GM23248 (cell line): ENCODE data around the gene MTRF1. TPM values are rescaled to one million over a fixed set of nuclear protein-coding genes. Genes with fewer than 3 reads are reported as not detected.

Experiments used
- DNase-seq: peaks from one replicate; pipeline ENCODE4 v3.0.0-alpha.2; 2015
- H2AFZ ChIP-seq: fragments of 200-600 bp; sonication (generic); 2 replicates; pipeline ENCODE4 v1.6.1; 2016; ENCODE audit warnings: antibody characterized with exemption
- H3F3A ChIP-seq: fragments of 200-600 bp; sonication (generic); 2 replicates; pipeline ENCODE4 v1.6.1; 2016; ENCODE audit warnings: mild to moderate bottlenecking, antibody characterized with exemption, mixed run types; ENCODE audit not compliant: insufficient read depth
- H3K27ac ChIP-seq: fragments of 200-600 bp; sonication (generic); 2 replicates; pipeline ENCODE4 v1.5.1; 2016; ENCODE audit warnings: mild to moderate bottlenecking
- H3K27me3 ChIP-seq: fragments of 200-600 bp; sonication (generic); replicated peaks from 2 replicates; pipeline ENCODE4 v1.6.1; 2016; ENCODE audit warnings: mild to moderate bottlenecking; ENCODE audit not compliant: insufficient read depth
- H3K36me3 ChIP-seq: fragments of 200-600 bp; sonication (generic); 2 replicates; pipeline ENCODE4 v1.6.1; 2016; ENCODE audit warnings: low read depth, mild to moderate bottlenecking
- H3K4me1 ChIP-seq: fragments of 200-600 bp; sonication (generic); 2 replicates; pipeline ENCODE4 v1.6.1; 2016; ENCODE audit warnings: mild to moderate bottlenecking; ENCODE audit not compliant: insufficient read depth
- H3K4me2 ChIP-seq: fragments of 200-600 bp; sonication (generic); one replicate; pipeline ENCODE4 v1.6.1; 2016; ENCODE audit warnings: mild to moderate bottlenecking; ENCODE audit not compliant: unreplicated experiment
- H3K4me3 ChIP-seq: fragments of 200-600 bp; sonication (generic); 2 replicates; pipeline ENCODE4 v1.5.1; 2016; ENCODE audit warnings: mild to moderate bottlenecking
- H3K79me2 ChIP-seq: fragments of 200-600 bp; sonication (generic); 2 replicates; pipeline ENCODE4 v1.6.1; 2016; ENCODE audit warnings: mild to moderate bottlenecking; ENCODE audit not compliant: insufficient read depth
- H3K9ac ChIP-seq: fragments of 200-600 bp; sonication (generic); 2 replicates; pipeline ENCODE4 v1.6.1; 2016; ENCODE audit warnings: mild to moderate bottlenecking
- H3K9me2 ChIP-seq: fragments of 200-600 bp; sonication (generic); 2 replicates; pipeline ENCODE4 v1.6.1; 2016; ENCODE audit warnings: mixed run types, mild to moderate bottlenecking, moderate library complexity; ENCODE audit not compliant: insufficient read depth
- H3K9me3 ChIP-seq: fragments of 200-600 bp; sonication (generic); one replicate; pipeline ENCODE4 v1.6.1; 2017; ENCODE audit warnings: low read depth
- H4K20me1 ChIP-seq: fragments of 200-600 bp; sonication (generic); 2 replicates; pipeline ENCODE4 v1.6.0; 2016; ENCODE audit not compliant: insufficient read depth
- EZH2 ChIP-seq: fragments of 200-600 bp; sonication (generic); IDR thresholded peaks from 2 replicates; pipeline ENCODE4 v1.6.1; 2018; ENCODE audit warnings: antibody characterized with exemption, mild to moderate bottlenecking; ENCODE audit not compliant: insufficient read depth, poor library complexity, severe bottlenecking
- EZH2phosphoT487 ChIP-seq: fragments of 200-600 bp; sonication (generic); IDR thresholded peaks from 2 replicates; pipeline ENCODE4 v1.6.1; 2018; ENCODE audit warnings: antibody characterized with exemption, moderate library complexity, mild to moderate bottlenecking, low read depth; ENCODE audit not compliant: insufficient read depth
- WGBS, 2 experiments: methylation state at CpG; one replicate each; pipeline ENCODE4 v1.1.6; 2015 to 2017; ENCODE audit warnings: low lambda C conversion rate in 2 of 2, low coverage in 1 of 2; ENCODE audit errors: missing lambda C conversion rate in 2 of 2; 5-methylcytosine and 5-hydroxymethylcytosine counted together
- in situ Hi-C: fragments of 300-500 bp; cut with MboI; formaldehyde crosslinking; loops from 2 replicates; pipeline ENCODE4 v1.15.0; 2020
- polyA plus RNA-seq: library from polyadenylated mRNA; unstranded; fragments of >200 nt; fragmentation: Nextera tagmentation; extraction: Ambion mirVana; gene quantifications from 2 replicates; pipeline ENCODE4 v1.2.1, GENCODE V29; 2016
- total RNA-seq: library from RNA; depleted of rRNA; stranded (reverse); fragments of >200 nt; shearing (Covaris generic); gene quantifications from 2 replicates; pipeline ENCODE4 v1.2.3, GENCODE V29; 2014

The MTRF1 gene
- total and polyA plus RNA-seq, 2 experiments from 2014 or later, result 10.5 to 11.2 TPM

- Histone ChIP-seq H3K36me3 (no peaks in the 10 kb centered on the region), H3K4me2 (no peak overlapping the region), H3K79me2 (peaks cover 15% of the 10 kb centered on the region; the same call in 1 of the 2 replicates), H4K20me1 (no peaks in the 10 kb centered on the region), H3K4me1 (peaks cover 9% of the 10 kb centered on the region; the same call in 1 of the 2 replicates), H2AFZ (peak overlapping the region; percentile 98), H3K9me2 (no peaks in the 10 kb centered on the region), H3K27ac (no peak overlapping the region), H3K9ac (no peak overlapping the region), H3K27me3 (no peaks in the 10 kb centered on the region), H3F3A (peaks cover 15% of the 10 kb centered on the region), H3K9me3 (no peaks in the 10 kb centered on the region), H3K4me3 (no peak overlapping the region)
- no peak for DNase-seq
- in situ Hi-C loops, result loop anchor here (10.0 kb wide), 1 partner anchor 111 kb away; no protein-coding TSS in a partner anchor
- TF ChIP-seq EZH2 (no peak), EZH2phosphoT487 (no peak)
Observed at GRCh38 chr13:41196011-41196410, 67.4 kb downstream of the MTRF1 start.

GRCh38 chr13:41193919-41194824 lies 69.2 kb downstream of the MTRF1 start, which contains the start of gene KBTBD7:
KBTBD7 (minus strand) TSS chr13:41194569; CDS start chr13:41194257, 312 bp downstream.
- peak; percentile 99 for DNase-seq
- Histone ChIP-seq H3K4me1 (peaks cover 9% of the 10 kb centered on the region; the same call in 1 of the 2 replicates), H4K20me1 (no peaks in the 10 kb centered on the region), H3K36me3 (no peaks in the 10 kb centered on the region), H3K4me3 (peak within 1 kb of the TSS; percentile 73), H3K9me3 (no peaks in the 10 kb centered on the region), H3K27me3 (no peaks in the 10 kb centered on the region), H3F3A (0 out of 2 replicates have a peak, but pooled peaks cover 7% of the 10 kb centered on the region), H2AFZ (peak within 1 kb of the TSS; percentile 98), H3K4me2 (peak within 1 kb of the TSS; percentile 86), H3K79me2 (peaks cover 15% of the 10 kb centered on the region; the same call in 1 of the 2 replicates), H3K9me2 (no peaks in the 10 kb centered on the region), H3K27ac (peak within 1 kb of the TSS; percentile 91), H3K9ac (peak within 1 kb of the TSS; percentile 86)
- TF ChIP-seq EZH2phosphoT487, result no peak
- TF ChIP-seq EZH2, result no peak
- in situ Hi-C loops, result loop anchor here (10.0 kb wide), 1 partner anchor 109 kb away; no protein-coding TSS in a partner anchor
- 6 to 8% methylated on average over 55 to 66 of the region's 66 CpGs for WGBS, 2 experiments

- Histone ChIP-seq H3K36me3 (no peaks in the 10 kb centered on the region), H3K9ac (peak overlapping the region; percentile 86), H3K27me3 (no peaks in the 10 kb centered on the region), H3F3A (0 out of 2 replicates have a peak, but pooled peaks cover 7% of the 10 kb centered on the region), H3K27ac (peak overlapping the region; percentile 91; the same call in 1 of the 2 replicates), H3K9me3 (no peaks in the 10 kb centered on the region), H3K79me2 (peaks cover 15% of the 10 kb centered on the region; the same call in 1 of the 2 replicates), H3K4me2 (peak overlapping the region; percentile 68), H3K9me2 (no peaks in the 10 kb centered on the region), H3K4me1 (peaks cover 9% of the 10 kb centered on the region; the same call in 1 of the 2 replicates), H4K20me1 (no peaks in the 10 kb centered on the region), H3K4me3 (peak overlapping the region; percentile 73), H2AFZ (peak overlapping the region; percentile 98)
- no peak for TF ChIP-seq EZH2phosphoT487
- TF ChIP-seq EZH2, result no peak
- WGBS, 2 experiments, result 94 to 97% methylated on average over 18 of the region's 18 CpGs
- in situ Hi-C loops, result loop anchor here (10.0 kb wide), 1 partner anchor 109 kb away; no protein-coding TSS in a partner anchor
- DNase-seq, result no peak
Observed at GRCh38 chr13:41193469-41193868, 69.9 kb downstream of the MTRF1 start.

- Histone ChIP-seq H3K4me2 (no peak overlapping the region), H2AFZ (no peak overlapping the region), H3K9ac (no peak overlapping the region), H3K79me2 (peaks cover 13% of the 10 kb centered on the region; the same call in 1 of the 2 replicates), H3K27me3 (no peaks in the 10 kb centered on the region), H3K4me1 (peaks cover 9% of the 10 kb centered on the region; the same call in 1 of the 2 replicates), H3K36me3 (no peaks in the 10 kb centered on the region), H3K27ac (no peak overlapping the region), H4K20me1 (no peaks in the 10 kb centered on the region), H3F3A (0 out of 2 replicates have a peak, but pooled peaks cover 7% of the 10 kb centered on the region), H3K9me2 (no peaks in the 10 kb centered on the region), H3K9me3 (no peaks in the 10 kb centered on the region), H3K4me3 (no peak overlapping the region)
- DNase-seq, result peak; percentile 16
- in situ Hi-C loops, result loop anchor here (10.0 kb wide), 1 partner anchor 64 kb away; no protein-coding TSS in a partner anchor
- 90 to 94% methylated on average over 6 of the region's 6 CpGs for WGBS, 2 experiments
- TF ChIP-seq EZH2 (no peak), EZH2phosphoT487 (no peak)
Observed at GRCh38 chr13:41188584-41188983, 74.8 kb downstream of the MTRF1 start.
